SK-N-SH (cell line): ENCODE measurements around the gene COX7A1. TPM values are rescaled to one million over a fixed set of nuclear protein-coding genes. Genes with fewer than 3 reads are reported as not detected.
"Not testable (repeated sequence)": the region's sequence is repeated elsewhere in the genome, so short reads cannot be mapped to it uniquely, and the experiment has no call there.

Experiments used
- CTCF ChIA-PET: fragments of 300-600, 350-600 bp; formaldehyde crosslinking; extraction: SDS; loops from one replicate; lab custom pipeline; 2021; lab: Yijun Ruan, JAX
- POLR2A ChIA-PET: fragments of 350-600 bp; sonication (Branson Sonifier 250); formaldehyde crosslinking; extraction: SDS; loops from one replicate; lab custom pipeline; 2020; ENCODE audit warnings: antibody characterized with exemption, inconsistent platforms; lab: Yijun Ruan, JAX
- DNase-seq: peaks from one replicate; pipeline ENCODE4 v3.0.0; 2012
- H2AFZ ChIP-seq: fragments of 200-600 bp; sonication (generic); 2 replicates; pipeline ENCODE4 v1.8.1; 2016; ENCODE audit warnings: antibody characterized with exemption, mild to moderate bottlenecking, low read depth
- H3F3A ChIP-seq: fragments of 200-600 bp; sonication (generic); replicated peaks from 2 replicates; pipeline ENCODE3; 2016; ENCODE audit warnings: antibody characterized with exemption, mild to moderate bottlenecking; ENCODE audit not compliant: insufficient read depth
- H3K27ac ChIP-seq, 2 experiments: fragments of 200-500 bp in 1 of 2; fragments of 200-600 bp in 1 of 2; sonication (Bioruptor generic) in 1 of 2; sonication (generic), shearing (Covaris generic) in 1 of 2; 2 replicates each; pipeline versions ENCODE4 v1.5.1 to v1.6.1; 2014 to 2016; ENCODE audit warnings: low read depth in 2 of 2, inconsistent platforms in 1 of 2, low read length in 1 of 2, mild to moderate bottlenecking in 1 of 2, mixed read lengths in 1 of 2
- H3K27me3 ChIP-seq: fragments of 200-600 bp; sonication (generic), shearing (Covaris generic); 2 replicates; pipeline ENCODE4 v1.6.1; 2016; ENCODE audit warnings: mixed run types; ENCODE audit not compliant: insufficient read depth
- H3K36me3 ChIP-seq, 2 experiments: fragments of 200-500 bp in 1 of 2; fragments of 200-600 bp in 1 of 2; sonication (Bioruptor generic) in 1 of 2; sonication (generic) in 1 of 2; replicated peaks in 1 of 2; 2 replicates each; pipeline versions ENCODE3 to v1.5.1; 2014 to 2016; ENCODE audit warnings: low read length in 1 of 2, mild to moderate bottlenecking in 1 of 2; ENCODE audit not compliant: insufficient read depth in 2 of 2, control insufficient read depth in 1 of 2
- H3K4me1 ChIP-seq, 2 experiments: fragments of 200-500 bp in 1 of 2; fragments of 200-600 bp in 1 of 2; sonication (Bioruptor generic) in 1 of 2; sonication (generic), shearing (Covaris generic) in 1 of 2; 2 replicates each; pipeline versions ENCODE4 v1.5.1 to v1.6.1; 2014 to 2016; ENCODE audit warnings: low read depth in 1 of 2, low read length in 1 of 2, mixed run types in 1 of 2; ENCODE audit not compliant: insufficient read depth in 2 of 2, control insufficient read depth in 1 of 2
- H3K4me2 ChIP-seq: fragments of 200-600 bp; sonication (generic), shearing (Covaris generic); 2 replicates; pipeline ENCODE4 v1.6.1; 2017; ENCODE audit warnings: mixed run types
- H3K4me3 ChIP-seq, 2 experiments: fragments of 200-500 bp in 1 of 2; fragments of 200-600 bp in 1 of 2; sonication (Bioruptor generic) in 1 of 2; sonication (generic), shearing (Covaris generic) in 1 of 2; 2 replicates each; pipeline versions ENCODE4 v1.5.1 to v1.8.1; 2014 to 2016; ENCODE audit warnings: low read depth in 2 of 2, inconsistent platforms in 1 of 2, low read length in 1 of 2, mild to moderate bottlenecking in 1 of 2, mixed read lengths in 1 of 2, moderate library complexity in 1 of 2
- H3K79me2 ChIP-seq: fragments of 200-600 bp; sonication (generic); 2 replicates; pipeline ENCODE4 v1.8.1; 2017; ENCODE audit warnings: mild to moderate bottlenecking; ENCODE audit not compliant: insufficient read depth
- H3K9ac ChIP-seq: fragments of 200-600 bp; sonication (generic); 2 replicates; pipeline ENCODE4 v1.6.1; 2017; ENCODE audit warnings: mixed run types
- H3K9me2 ChIP-seq: fragments of 200-600 bp; sonication (generic); 2 replicates; pipeline ENCODE4 v1.6.1; 2017; ENCODE audit warnings: mixed run types
- H3K9me3 ChIP-seq: fragments of 200-600 bp; sonication (generic); 2 replicates; pipeline ENCODE4 v1.6.1; 2017; ENCODE audit warnings: mixed run types, mild to moderate bottlenecking, moderate library complexity
- H4K20me1 ChIP-seq: fragments of 200-600 bp; sonication (generic); 2 replicates; pipeline ENCODE4 v1.6.1; 2017; ENCODE audit warnings: mild to moderate bottlenecking, mixed run types; ENCODE audit not compliant: insufficient read depth
- EP300 ChIP-seq, 2 experiments: IDR thresholded peaks; 2 replicates each; pipeline versions ENCODE4 v1.4.0 to v1.6.1; 2012; ENCODE audit warnings: borderline replicate concordance in 1 of 2, low read depth in 1 of 2, low read length in 1 of 2
- EZH2phosphoT487 ChIP-seq: fragments of 200-600 bp; sonication (generic); IDR thresholded peaks from 2 replicates; pipeline ENCODE4 v1.6.1; 2017; ENCODE audit warnings: low read depth, mixed run types, mild to moderate bottlenecking, antibody characterized with exemption, moderate library complexity, borderline replicate concordance
- FOXJ3 ChIP-seq: sonication (generic); formaldehyde crosslinking; IDR thresholded peaks from 2 replicates; pipeline ENCODE4 v1.5.1; 2020; ENCODE audit warnings: mild to moderate bottlenecking, missing genetic modification reagents
- FOXM1 ChIP-seq: IDR thresholded peaks from 2 replicates; pipeline ENCODE4 v1.4.0; 2012; ENCODE audit warnings: low read depth, mild to moderate bottlenecking
- GABPA ChIP-seq: IDR thresholded peaks from 2 replicates; pipeline ENCODE4 v1.4.0; 2012; ENCODE audit warnings: low read depth, mild to moderate bottlenecking
- GATA2 ChIP-seq: sonication (generic); formaldehyde crosslinking; IDR thresholded peaks from 2 replicates; pipeline ENCODE4 v1.5.0; 2020; ENCODE audit warnings: mild to moderate bottlenecking, missing genetic modification reagents
- JUND ChIP-seq: IDR thresholded peaks from 2 replicates; pipeline ENCODE4 v1.4.0; 2012
- MXI1 ChIP-seq: IDR thresholded peaks from 2 replicates; pipeline ENCODE4 v1.6.1; 2012; ENCODE audit warnings: mild to moderate bottlenecking, low read depth, low read length, improper control_type of control experiment
- SMC3 ChIP-seq: IDR thresholded peaks from 2 replicates; pipeline ENCODE4 v1.6.1; 2012; ENCODE audit warnings: low read depth, low read length, improper control_type of control experiment
- TAF1 ChIP-seq: IDR thresholded peaks from 2 replicates; pipeline ENCODE4 v1.6.1; 2012; ENCODE audit warnings: low read depth, mild to moderate bottlenecking, low read length, moderate library complexity, borderline replicate concordance
- WGBS: methylation state at CpG from one replicate; pipeline ENCODE4 v1.1.6; 2017; ENCODE audit warnings: low lambda C conversion rate; 5-methylcytosine and 5-hydroxymethylcytosine counted together
- polyA plus RNA-seq, 3 experiments: library from polyadenylated mRNA; depleted of rRNA; stranded (reverse); fragments of >200 nt; gene quantifications; 2 replicates each; pipeline ENCODE4 v1.2.3, GENCODE V29; 2012
- TF ChIP-seq, protein P1 (sequence below): fragments of 150-350 bp; IDR thresholded peaks from 2 replicates; pipeline ENCODE4 v1.6.1; 2016; ENCODE audit warnings: mild to moderate bottlenecking, low read depth, low read length
- TF ChIP-seq, protein P2 (sequence below): fragments of 200-600 bp; sonication (generic); IDR thresholded peaks from 2 replicates; pipeline ENCODE4 v1.6.1; 2017; ENCODE audit warnings: antibody characterized with exemption, mild to moderate bottlenecking, moderate library complexity
- TF ChIP-seq, protein P3 (sequence below): IDR thresholded peaks from 2 replicates; pipeline ENCODE4 v1.4.0; 2012; ENCODE audit warnings: low read depth
- TF ChIP-seq, protein P4 (sequence below): fragments of 150-350 bp; IDR thresholded peaks from 2 replicates; pipeline ENCODE4 v1.6.1; 2017; ENCODE audit warnings: antibody characterized with exemption, low read length, low read depth, borderline replicate concordance

Gene COX7A1
- polyA plus RNA-seq, 1 of the 3 experiments (the other 2 are of a cell fraction), result not detected

DNA sequence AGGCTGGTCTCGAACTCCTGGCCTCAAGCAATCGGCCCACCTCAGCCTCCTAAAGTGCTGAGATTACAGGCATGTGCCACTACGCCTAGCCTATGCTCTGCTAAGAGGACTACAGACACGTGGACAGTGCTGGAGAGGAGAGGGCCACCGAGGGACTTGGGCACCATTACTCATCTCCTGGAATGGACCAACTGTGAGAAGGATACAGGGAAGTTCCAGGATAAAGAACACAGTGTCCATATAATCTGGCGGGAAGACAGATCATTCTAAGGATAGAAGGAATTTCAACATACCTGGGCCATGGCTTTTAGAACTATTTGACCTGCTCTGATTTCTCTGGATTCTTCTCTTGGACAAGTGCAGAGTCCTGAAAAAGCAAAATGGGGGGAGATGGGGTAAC, 49.4 kb upstream of the COX7A1 start (continued):
- TF ChIP-seq, protein P1, sequence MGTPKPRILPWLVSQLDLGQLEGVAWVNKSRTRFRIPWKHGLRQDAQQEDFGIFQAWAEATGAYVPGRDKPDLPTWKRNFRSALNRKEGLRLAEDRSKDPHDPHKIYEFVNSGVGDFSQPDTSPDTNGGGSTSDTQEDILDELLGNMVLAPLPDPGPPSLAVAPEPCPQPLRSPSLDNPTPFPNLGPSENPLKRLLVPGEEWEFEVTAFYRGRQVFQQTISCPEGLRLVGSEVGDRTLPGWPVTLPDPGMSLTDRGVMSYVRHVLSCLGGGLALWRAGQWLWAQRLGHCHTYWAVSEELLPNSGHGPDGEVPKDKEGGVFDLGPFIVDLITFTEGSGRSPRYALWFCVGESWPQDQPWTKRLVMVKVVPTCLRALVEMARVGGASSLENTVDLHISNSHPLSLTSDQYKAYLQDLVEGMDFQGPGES, result no peak
- TF ChIP-seq EZH2phosphoT487 (no peak), GABPA (no peak)

DNA sequence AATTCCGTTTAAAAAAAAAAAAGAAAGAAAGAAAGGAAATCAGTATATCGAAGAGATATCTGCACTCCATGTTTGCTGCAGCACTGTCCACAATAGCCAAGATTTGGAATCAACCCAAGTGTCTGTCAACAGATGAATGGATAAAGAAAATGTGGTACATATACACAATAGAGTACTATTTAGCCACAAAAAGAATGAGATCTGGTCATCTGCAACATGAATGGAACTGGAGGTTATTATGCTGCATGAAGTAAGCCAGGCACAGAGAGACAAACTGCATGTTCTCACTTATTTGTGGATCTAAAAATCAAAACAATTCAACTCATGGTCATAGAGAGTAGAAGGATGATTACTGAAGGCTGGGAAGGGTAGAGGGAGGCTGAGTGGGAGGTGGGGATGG, 45.9 kb upstream of the COX7A1 start:
- Histone ChIP-seq H3K79me2 (no peaks in the 10 kb centered on the region), H3K4me1 (no peaks in the 10 kb centered on the region), H3K9me3 (no peaks in the 10 kb centered on the region), H2AFZ (no peak overlapping the region), H3K27me3 (no peaks in the 10 kb centered on the region), H3K27ac (no peak overlapping the region), H3K4me3 (no peak overlapping the region), H4K20me1 (no peaks in the 10 kb centered on the region), H3K9me2 (no peaks in the 10 kb centered on the region), H3K9ac (no peak overlapping the region), H3K4me2 (no peak overlapping the region), H3K36me3 (peaks cover 0 to 3% of the 10 kb centered on the region in 2 experiments), H3F3A (no peaks in the 10 kb centered on the region)
- ChIA-PET CTCF (no interaction called here), POLR2A (no interaction called here)
- no peak for DNase-seq
- TF ChIP-seq MXI1, result no peak
- TF ChIP-seq JUND, result no peak
- TF ChIP-seq, protein P2, sequence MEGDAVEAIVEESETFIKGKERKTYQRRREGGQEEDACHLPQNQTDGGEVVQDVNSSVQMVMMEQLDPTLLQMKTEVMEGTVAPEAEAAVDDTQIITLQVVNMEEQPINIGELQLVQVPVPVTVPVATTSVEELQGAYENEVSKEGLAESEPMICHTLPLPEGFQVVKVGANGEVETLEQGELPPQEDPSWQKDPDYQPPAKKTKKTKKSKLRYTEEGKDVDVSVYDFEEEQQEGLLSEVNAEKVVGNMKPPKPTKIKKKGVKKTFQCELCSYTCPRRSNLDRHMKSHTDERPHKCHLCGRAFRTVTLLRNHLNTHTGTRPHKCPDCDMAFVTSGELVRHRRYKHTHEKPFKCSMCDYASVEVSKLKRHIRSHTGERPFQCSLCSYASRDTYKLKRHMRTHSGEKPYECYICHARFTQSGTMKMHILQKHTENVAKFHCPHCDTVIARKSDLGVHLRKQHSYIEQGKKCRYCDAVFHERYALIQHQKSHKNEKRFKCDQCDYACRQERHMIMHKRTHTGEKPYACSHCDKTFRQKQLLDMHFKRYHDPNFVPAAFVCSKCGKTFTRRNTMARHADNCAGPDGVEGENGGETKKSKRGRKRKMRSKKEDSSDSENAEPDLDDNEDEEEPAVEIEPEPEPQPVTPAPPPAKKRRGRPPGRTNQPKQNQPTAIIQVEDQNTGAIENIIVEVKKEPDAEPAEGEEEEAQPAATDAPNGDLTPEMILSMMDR, result no peak
- WGBS, result 90% methylated on average over 2 of the region's 2 CpGs

DNA sequence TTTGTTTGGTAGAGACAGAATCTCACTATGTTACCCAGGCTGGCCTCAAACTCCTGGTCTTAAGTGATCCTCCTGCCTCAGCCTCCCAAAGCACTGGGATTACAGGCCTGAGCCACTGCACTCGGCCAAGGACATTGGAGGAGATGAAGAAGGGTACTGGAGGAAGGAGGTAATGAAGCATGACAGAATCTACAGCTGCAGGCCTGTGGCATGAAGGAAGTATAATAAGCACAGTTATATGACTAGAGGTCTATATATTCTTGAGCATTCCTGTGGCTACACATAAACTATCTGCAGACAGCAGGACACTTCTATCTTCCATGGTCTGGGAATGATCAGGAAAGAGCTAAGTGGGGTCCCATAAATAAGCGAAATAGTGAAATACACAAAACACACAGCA, 44.0 kb upstream of the COX7A1 start:
- DNase-seq, result no peak
- peaks cover 0 to under 1% of the 10 kb centered on the region in 2 experiments for H3K36me3 ChIP-seq
- H2AFZ ChIP-seq, result no peak overlapping the region
- WGBS, result 84% methylated on average over 2 of the region's 2 CpGs
- TF ChIP-seq EP300 (IDR thresholded peaks at IDR 0.05; ENCODE audit: borderline replicate concordance in 1 of 2, low read depth in 1 of 2, low read length in 1 of 2) (no peak), FOXM1 (no peak), SMC3 (no peak), FOXJ3 (CRISPR knock-in tag) (no peak), GATA2 (CRISPR knock-in tag) (no peak), TAF1 (no peak)
- TF ChIP-seq, protein P1, result no peak
- TF ChIP-seq, protein P3, sequence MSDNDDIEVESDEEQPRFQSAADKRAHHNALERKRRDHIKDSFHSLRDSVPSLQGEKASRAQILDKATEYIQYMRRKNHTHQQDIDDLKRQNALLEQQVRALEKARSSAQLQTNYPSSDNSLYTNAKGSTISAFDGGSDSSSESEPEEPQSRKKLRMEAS, result no peak
- TF ChIP-seq, protein P4, sequence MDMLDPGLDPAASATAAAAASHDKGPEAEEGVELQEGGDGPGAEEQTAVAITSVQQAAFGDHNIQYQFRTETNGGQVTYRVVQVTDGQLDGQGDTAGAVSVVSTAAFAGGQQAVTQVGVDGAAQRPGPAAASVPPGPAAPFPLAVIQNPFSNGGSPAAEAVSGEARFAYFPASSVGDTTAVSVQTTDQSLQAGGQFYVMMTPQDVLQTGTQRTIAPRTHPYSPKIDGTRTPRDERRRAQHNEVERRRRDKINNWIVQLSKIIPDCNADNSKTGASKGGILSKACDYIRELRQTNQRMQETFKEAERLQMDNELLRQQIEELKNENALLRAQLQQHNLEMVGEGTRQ, result no peak
- ChIA-PET POLR2A (no interaction called here), CTCF (interaction anchor here (0.8 to 1.3 kb wide), 2 partner anchors 12 to 69 kb away, joined by 3 to 4 read pairs; no protein-coding TSS in a partner anchor)
- no peaks in the 10 kb centered on the region for H3K79me2 ChIP-seq
- H4K20me1 ChIP-seq, result no peaks in the 10 kb centered on the region
- H3K9me2 ChIP-seq, result no peaks in the 10 kb centered on the region
- H3K4me2 ChIP-seq, result no peak overlapping the region
- H3F3A ChIP-seq, result no peaks in the 10 kb centered on the region
- no peak overlapping the region for H3K27ac ChIP-seq
- H3K9me3 ChIP-seq, result no peaks in the 10 kb centered on the region
- no peak overlapping the region for H3K4me3 ChIP-seq
- no peaks in the 10 kb centered on the region for H3K4me1 ChIP-seq
- H3K9ac ChIP-seq, result no peak overlapping the region
- H3K27me3 ChIP-seq, result no peaks in the 10 kb centered on the region

DNA sequence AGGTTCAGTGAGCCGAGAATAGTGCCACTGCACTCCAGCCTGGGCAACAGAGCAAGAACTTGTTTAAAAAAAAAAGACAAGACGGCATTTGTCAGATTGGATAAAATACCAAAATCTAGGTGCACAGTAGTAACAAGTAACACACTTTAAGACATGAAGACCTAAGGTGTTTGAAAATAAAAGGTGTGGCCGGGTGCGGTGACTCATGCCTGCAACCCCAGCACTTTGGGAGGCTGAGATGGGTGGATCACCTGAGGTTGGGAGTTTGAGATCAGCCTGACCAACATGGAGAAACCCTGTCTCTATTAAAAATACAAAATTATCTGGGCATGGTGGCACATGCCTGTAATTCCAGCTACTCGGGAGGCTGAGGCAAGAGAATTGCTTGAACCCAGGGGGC, 34.5 kb upstream of the COX7A1 start:
- H3K9ac ChIP-seq, H2AFZ ChIP-seq, H3K9me2 ChIP-seq, POLR2A ChIA-PET, H3K4me3 ChIP-seq, H3F3A ChIP-seq, H3K79me2 ChIP-seq, H3K4me2 ChIP-seq, H3K27ac ChIP-seq, H3K4me1 ChIP-seq, H3K27me3 ChIP-seq, DNase-seq, H3K9me3 ChIP-seq, H4K20me1 ChIP-seq: not testable (repeated sequence)
- H3K36me3 ChIP-seq, result peaks cover 0 to 13% of the 10 kb centered on the region in 2 experiments
- CTCF ChIA-PET, result interaction anchor here (1.4 kb wide), 1 partner anchor 59 kb away, joined by 4 read pairs; no protein-coding TSS in a partner anchor
- 91% methylated on average over 5 of the region's 5 CpGs for WGBS
